SK-N-SH (cell line): ENCODE measurements around the gene COL4A3. TPM values are rescaled to one million over a fixed set of nuclear protein-coding genes. Genes with fewer than 3 reads are reported as not detected.

Experiments
- CTCF ChIA-PET: fragments of 300-600, 350-600 bp; formaldehyde crosslinking; extraction: SDS; loops from one replicate; lab custom pipeline; 2021; lab: Yijun Ruan, JAX
- POLR2A ChIA-PET: fragments of 350-600 bp; sonication (Branson Sonifier 250); formaldehyde crosslinking; extraction: SDS; loops from one replicate; lab custom pipeline; 2020; ENCODE audit warnings: antibody characterized with exemption, inconsistent platforms; lab: Yijun Ruan, JAX
- DNase-seq: peaks from one replicate; pipeline ENCODE4 v3.0.0; 2012
- H2AFZ ChIP-seq: fragments of 200-600 bp; sonication (generic); 2 replicates; pipeline ENCODE4 v1.8.1; 2016; ENCODE audit warnings: antibody characterized with exemption, mild to moderate bottlenecking, low read depth
- H3F3A ChIP-seq: fragments of 200-600 bp; sonication (generic); replicated peaks from 2 replicates; pipeline ENCODE3; 2016; ENCODE audit warnings: antibody characterized with exemption, mild to moderate bottlenecking; ENCODE audit not compliant: insufficient read depth
- H3K27ac ChIP-seq, 2 experiments: fragments of 200-500 bp in 1 of 2; fragments of 200-600 bp in 1 of 2; sonication (Bioruptor generic) in 1 of 2; sonication (generic), shearing (Covaris generic) in 1 of 2; 2 replicates each; pipeline versions ENCODE4 v1.5.1 to v1.6.1; 2014 to 2016; ENCODE audit warnings: low read depth in 2 of 2, inconsistent platforms in 1 of 2, low read length in 1 of 2, mild to moderate bottlenecking in 1 of 2, mixed read lengths in 1 of 2
- H3K27me3 ChIP-seq: fragments of 200-600 bp; sonication (generic), shearing (Covaris generic); 2 replicates; pipeline ENCODE4 v1.6.1; 2016; ENCODE audit warnings: mixed run types; ENCODE audit not compliant: insufficient read depth
- H3K36me3 ChIP-seq, 2 experiments: fragments of 200-500 bp in 1 of 2; fragments of 200-600 bp in 1 of 2; sonication (Bioruptor generic) in 1 of 2; sonication (generic) in 1 of 2; replicated peaks in 1 of 2; 2 replicates each; pipeline versions ENCODE3 to v1.5.1; 2014 to 2016; ENCODE audit warnings: low read length in 1 of 2, mild to moderate bottlenecking in 1 of 2; ENCODE audit not compliant: insufficient read depth in 2 of 2, control insufficient read depth in 1 of 2
- H3K4me1 ChIP-seq, 2 experiments: fragments of 200-500 bp in 1 of 2; fragments of 200-600 bp in 1 of 2; sonication (Bioruptor generic) in 1 of 2; sonication (generic), shearing (Covaris generic) in 1 of 2; 2 replicates each; pipeline versions ENCODE4 v1.5.1 to v1.6.1; 2014 to 2016; ENCODE audit warnings: low read depth in 1 of 2, low read length in 1 of 2, mixed run types in 1 of 2; ENCODE audit not compliant: insufficient read depth in 2 of 2, control insufficient read depth in 1 of 2
- H3K4me2 ChIP-seq: fragments of 200-600 bp; sonication (generic), shearing (Covaris generic); 2 replicates; pipeline ENCODE4 v1.6.1; 2017; ENCODE audit warnings: mixed run types
- H3K4me3 ChIP-seq, 2 experiments: fragments of 200-500 bp in 1 of 2; fragments of 200-600 bp in 1 of 2; sonication (Bioruptor generic) in 1 of 2; sonication (generic), shearing (Covaris generic) in 1 of 2; 2 replicates each; pipeline versions ENCODE4 v1.5.1 to v1.8.1; 2014 to 2016; ENCODE audit warnings: low read depth in 2 of 2, inconsistent platforms in 1 of 2, low read length in 1 of 2, mild to moderate bottlenecking in 1 of 2, mixed read lengths in 1 of 2, moderate library complexity in 1 of 2
- H3K79me2 ChIP-seq: fragments of 200-600 bp; sonication (generic); 2 replicates; pipeline ENCODE4 v1.8.1; 2017; ENCODE audit warnings: mild to moderate bottlenecking; ENCODE audit not compliant: insufficient read depth
- H3K9ac ChIP-seq: fragments of 200-600 bp; sonication (generic); 2 replicates; pipeline ENCODE4 v1.6.1; 2017; ENCODE audit warnings: mixed run types
- H3K9me2 ChIP-seq: fragments of 200-600 bp; sonication (generic); 2 replicates; pipeline ENCODE4 v1.6.1; 2017; ENCODE audit warnings: mixed run types
- H3K9me3 ChIP-seq: fragments of 200-600 bp; sonication (generic); 2 replicates; pipeline ENCODE4 v1.6.1; 2017; ENCODE audit warnings: mixed run types, mild to moderate bottlenecking, moderate library complexity
- H4K20me1 ChIP-seq: fragments of 200-600 bp; sonication (generic); 2 replicates; pipeline ENCODE4 v1.6.1; 2017; ENCODE audit warnings: mild to moderate bottlenecking, mixed run types; ENCODE audit not compliant: insufficient read depth
- CHD2 ChIP-seq: fragments of 150-350 bp; IDR thresholded peaks from 2 replicates; pipeline ENCODE4 v1.6.1; 2018; ENCODE audit warnings: low read length; ENCODE audit not compliant: partially characterized antibody
- EP300 ChIP-seq, 2 experiments: IDR thresholded peaks; 2 replicates each; pipeline versions ENCODE4 v1.4.0 to v1.6.1; 2012; ENCODE audit warnings: borderline replicate concordance in 1 of 2, low read depth in 1 of 2, low read length in 1 of 2
- FOSL2 ChIP-seq: IDR thresholded peaks from 2 replicates; pipeline ENCODE4 v1.4.0; 2012; ENCODE audit warnings: low read depth, mild to moderate bottlenecking, moderate library complexity, borderline replicate concordance
- FOXM1 ChIP-seq: IDR thresholded peaks from 2 replicates; pipeline ENCODE4 v1.4.0; 2012; ENCODE audit warnings: low read depth, mild to moderate bottlenecking
- GATA2 ChIP-seq: sonication (generic); formaldehyde crosslinking; IDR thresholded peaks from 2 replicates; pipeline ENCODE4 v1.5.0; 2020; ENCODE audit warnings: mild to moderate bottlenecking, missing genetic modification reagents
- JUND ChIP-seq: IDR thresholded peaks from 2 replicates; pipeline ENCODE4 v1.4.0; 2012
- MEF2A ChIP-seq: IDR thresholded peaks from 2 replicates; pipeline ENCODE4 v1.4.0; 2012; ENCODE audit warnings: low read depth, borderline replicate concordance
- NFIC ChIP-seq: IDR thresholded peaks from 2 replicates; pipeline ENCODE4 v1.4.0; 2012; ENCODE audit warnings: borderline replicate concordance
- NRF1 ChIP-seq: IDR thresholded peaks from 2 replicates; pipeline ENCODE4 v1.6.1; 2012; ENCODE audit warnings: low read depth, mild to moderate bottlenecking, low read length
- POLR2AphosphoS5 ChIP-seq: IDR thresholded peaks from 2 replicates; pipeline ENCODE4 v1.6.1; 2012; ENCODE audit warnings: low read depth, low read length
- RAD21 ChIP-seq: IDR thresholded peaks from 2 replicates; pipeline ENCODE4 v1.6.1; 2012; ENCODE audit warnings: mild to moderate bottlenecking, low read length
- RCOR1 ChIP-seq: fragments of 150-350 bp; IDR thresholded peaks from 2 replicates; pipeline ENCODE4 v1.6.1; 2017; ENCODE audit warnings: antibody characterized with exemption, low read length
- SMC3 ChIP-seq: IDR thresholded peaks from 2 replicates; pipeline ENCODE4 v1.6.1; 2012; ENCODE audit warnings: low read depth, low read length, improper control_type of control experiment
- TAF1 ChIP-seq: IDR thresholded peaks from 2 replicates; pipeline ENCODE4 v1.6.1; 2012; ENCODE audit warnings: low read depth, mild to moderate bottlenecking, low read length, moderate library complexity, borderline replicate concordance
- TCF12 ChIP-seq: IDR thresholded peaks from 2 replicates; pipeline ENCODE4 v1.4.0; 2012
- USF2 ChIP-seq: fragments of 150-350 bp; IDR thresholded peaks from 2 replicates; pipeline ENCODE4 v1.6.1; 2017; ENCODE audit warnings: antibody characterized with exemption, low read length, low read depth, borderline replicate concordance
- YY1 ChIP-seq: IDR thresholded peaks from 2 replicates; pipeline ENCODE4 v1.4.0; 2012; ENCODE audit warnings: low read depth, mild to moderate bottlenecking
- WGBS: methylation state at CpG from one replicate; pipeline ENCODE4 v1.1.6; 2017; ENCODE audit warnings: low lambda C conversion rate; 5-methylcytosine and 5-hydroxymethylcytosine counted together
- polyA plus RNA-seq, 3 experiments: library from polyadenylated mRNA; depleted of rRNA; stranded (reverse); fragments of >200 nt; gene quantifications; 2 replicates each; pipeline ENCODE4 v1.2.3, GENCODE V29; 2012
- TF ChIP-seq, protein P1 (sequence below): IDR thresholded peaks from 2 replicates; pipeline ENCODE4 v1.6.1; 2012; ENCODE audit warnings: mild to moderate bottlenecking, low read depth, low read length, moderate library complexity
- TF ChIP-seq, protein P2 (sequence below): IDR thresholded peaks from 2 replicates; pipeline ENCODE4; 2012
- TF ChIP-seq, protein P3 (sequence below): IDR thresholded peaks from 2 replicates; pipeline ENCODE4 v1.4.0; 2012; ENCODE audit warnings: low read depth, borderline replicate concordance
- TF ChIP-seq, protein P4 (sequence below): fragments of 150-350 bp; IDR thresholded peaks from 2 replicates; pipeline ENCODE4 v1.6.1; 2016; ENCODE audit warnings: mild to moderate bottlenecking, low read depth, low read length

The COL4A3 gene
- polyA plus RNA-seq, 1 of the 3 experiments (the other 2 are of a cell fraction), result not detected

GRCh38 chr2:227221120-227221519 lies 56.7 kb downstream of the COL4A3 start:
- ChIA-PET POLR2A (no interaction called here), CTCF (interaction anchor here (2.0 kb wide), 1 partner anchor 17 kb away, joined by 9 read pairs; no protein-coding TSS in a partner anchor)
- TF ChIP-seq FOSL2 (no peak), GATA2 (no peak), CHD2 (no peak), USF2 (no peak)
- TF ChIP-seq, protein P1, sequence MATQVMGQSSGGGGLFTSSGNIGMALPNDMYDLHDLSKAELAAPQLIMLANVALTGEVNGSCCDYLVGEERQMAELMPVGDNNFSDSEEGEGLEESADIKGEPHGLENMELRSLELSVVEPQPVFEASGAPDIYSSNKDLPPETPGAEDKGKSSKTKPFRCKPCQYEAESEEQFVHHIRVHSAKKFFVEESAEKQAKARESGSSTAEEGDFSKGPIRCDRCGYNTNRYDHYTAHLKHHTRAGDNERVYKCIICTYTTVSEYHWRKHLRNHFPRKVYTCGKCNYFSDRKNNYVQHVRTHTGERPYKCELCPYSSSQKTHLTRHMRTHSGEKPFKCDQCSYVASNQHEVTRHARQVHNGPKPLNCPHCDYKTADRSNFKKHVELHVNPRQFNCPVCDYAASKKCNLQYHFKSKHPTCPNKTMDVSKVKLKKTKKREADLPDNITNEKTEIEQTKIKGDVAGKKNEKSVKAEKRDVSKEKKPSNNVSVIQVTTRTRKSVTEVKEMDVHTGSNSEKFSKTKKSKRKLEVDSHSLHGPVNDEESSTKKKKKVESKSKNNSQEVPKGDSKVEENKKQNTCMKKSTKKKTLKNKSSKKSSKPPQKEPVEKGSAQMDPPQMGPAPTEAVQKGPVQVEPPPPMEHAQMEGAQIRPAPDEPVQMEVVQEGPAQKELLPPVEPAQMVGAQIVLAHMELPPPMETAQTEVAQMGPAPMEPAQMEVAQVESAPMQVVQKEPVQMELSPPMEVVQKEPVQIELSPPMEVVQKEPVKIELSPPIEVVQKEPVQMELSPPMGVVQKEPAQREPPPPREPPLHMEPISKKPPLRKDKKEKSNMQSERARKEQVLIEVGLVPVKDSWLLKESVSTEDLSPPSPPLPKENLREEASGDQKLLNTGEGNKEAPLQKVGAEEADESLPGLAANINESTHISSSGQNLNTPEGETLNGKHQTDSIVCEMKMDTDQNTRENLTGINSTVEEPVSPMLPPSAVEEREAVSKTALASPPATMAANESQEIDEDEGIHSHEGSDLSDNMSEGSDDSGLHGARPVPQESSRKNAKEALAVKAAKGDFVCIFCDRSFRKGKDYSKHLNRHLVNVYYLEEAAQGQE, result no peak
- TF ChIP-seq, protein P2, sequence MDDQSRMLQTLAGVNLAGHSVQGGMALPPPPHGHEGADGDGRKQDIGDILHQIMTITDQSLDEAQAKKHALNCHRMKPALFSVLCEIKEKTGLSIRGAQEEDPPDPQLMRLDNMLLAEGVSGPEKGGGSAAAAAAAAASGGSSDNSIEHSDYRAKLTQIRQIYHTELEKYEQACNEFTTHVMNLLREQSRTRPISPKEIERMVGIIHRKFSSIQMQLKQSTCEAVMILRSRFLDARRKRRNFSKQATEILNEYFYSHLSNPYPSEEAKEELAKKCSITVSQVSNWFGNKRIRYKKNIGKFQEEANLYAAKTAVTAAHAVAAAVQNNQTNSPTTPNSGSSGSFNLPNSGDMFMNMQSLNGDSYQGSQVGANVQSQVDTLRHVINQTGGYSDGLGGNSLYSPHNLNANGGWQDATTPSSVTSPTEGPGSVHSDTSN, result no peak

GRCh38 chr2:227222292-227222691 lies 57.9 kb downstream of the COL4A3 start:
- Histone ChIP-seq H3K9me3 (no peaks in the 10 kb centered on the region), H3K9me2 (no peaks in the 10 kb centered on the region), H3K4me3 (no peak overlapping the region), H3K4me2 (no peak overlapping the region), H3K27ac (no peak overlapping the region), H3F3A (no peaks in the 10 kb centered on the region), H3K36me3 (no peaks in the 10 kb centered on the region), H3K9ac (no peak overlapping the region), H4K20me1 (no peaks in the 10 kb centered on the region), H2AFZ (no peak overlapping the region), H3K27me3 (no peaks in the 10 kb centered on the region), H3K4me1 (no peaks in the 10 kb centered on the region), H3K79me2 (no peaks in the 10 kb centered on the region)
- ChIA-PET CTCF (interaction anchor here (1.1 kb wide), 1 partner anchor 16 kb away, joined by 9 read pairs; no protein-coding TSS in a partner anchor), POLR2A (no interaction called here)
- WGBS, result 49% methylated on average over 4 of the region's 4 CpGs
- DNase-seq, result no peak
- no peak for TF ChIP-seq CHD2
- TF ChIP-seq, protein P3, sequence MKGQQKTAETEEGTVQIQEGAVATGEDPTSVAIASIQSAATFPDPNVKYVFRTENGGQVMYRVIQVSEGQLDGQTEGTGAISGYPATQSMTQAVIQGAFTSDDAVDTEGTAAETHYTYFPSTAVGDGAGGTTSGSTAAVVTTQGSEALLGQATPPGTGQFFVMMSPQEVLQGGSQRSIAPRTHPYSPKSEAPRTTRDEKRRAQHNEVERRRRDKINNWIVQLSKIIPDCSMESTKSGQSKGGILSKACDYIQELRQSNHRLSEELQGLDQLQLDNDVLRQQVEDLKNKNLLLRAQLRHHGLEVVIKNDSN, result no peak
- TF ChIP-seq JUND, result no peak
- TF ChIP-seq YY1, result no peak
- no peak for TF ChIP-seq RCOR1
- no peak for TF ChIP-seq TCF12
- no peak for TF ChIP-seq EP300 (IDR thresholded peaks at IDR 0.05; ENCODE audit: borderline replicate concordance in 1 of 2, low read depth in 1 of 2, low read length in 1 of 2)
- no peak for TF ChIP-seq RAD21
- TF ChIP-seq MEF2A, result no peak
- no peak for TF ChIP-seq SMC3
- TF ChIP-seq TAF1, result no peak
- no peak for TF ChIP-seq FOXM1
- TF ChIP-seq, protein P2, result no peak
- no peak for TF ChIP-seq GATA2
- no peak for TF ChIP-seq POLR2AphosphoS5
- TF ChIP-seq NRF1, result no peak
- no peak for TF ChIP-seq NFIC
- TF ChIP-seq, protein P4, sequence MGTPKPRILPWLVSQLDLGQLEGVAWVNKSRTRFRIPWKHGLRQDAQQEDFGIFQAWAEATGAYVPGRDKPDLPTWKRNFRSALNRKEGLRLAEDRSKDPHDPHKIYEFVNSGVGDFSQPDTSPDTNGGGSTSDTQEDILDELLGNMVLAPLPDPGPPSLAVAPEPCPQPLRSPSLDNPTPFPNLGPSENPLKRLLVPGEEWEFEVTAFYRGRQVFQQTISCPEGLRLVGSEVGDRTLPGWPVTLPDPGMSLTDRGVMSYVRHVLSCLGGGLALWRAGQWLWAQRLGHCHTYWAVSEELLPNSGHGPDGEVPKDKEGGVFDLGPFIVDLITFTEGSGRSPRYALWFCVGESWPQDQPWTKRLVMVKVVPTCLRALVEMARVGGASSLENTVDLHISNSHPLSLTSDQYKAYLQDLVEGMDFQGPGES, result no peak

More at GRCh38 chr2:227221120-227221519, 56.7 kb downstream of the COL4A3 start:
- no peaks in the 10 kb centered on the region for H3K79me2 ChIP-seq
- whole genome bisulfite sequencing, result 3% methylated on average over 1 of the region's 1 CpG
- no peaks in the 10 kb centered on the region for H3K4me1 ChIP-seq
- no peaks in the 10 kb centered on the region for H4K20me1 ChIP-seq
- H3K27ac ChIP-seq, result no peak overlapping the region
- no peak for DNase-seq
- no peak overlapping the region for H2AFZ ChIP-seq
- H3K27me3 ChIP-seq, result no peaks in the 10 kb centered on the region
- H3K9me3 ChIP-seq, result no peaks in the 10 kb centered on the region
- no peaks in the 10 kb centered on the region for H3K9me2 ChIP-seq
- no peaks in the 10 kb centered on the region for H3F3A ChIP-seq
- H3K36me3 ChIP-seq, result no peaks in the 10 kb centered on the region
- no peak overlapping the region for H3K9ac ChIP-seq
- H3K4me3 ChIP-seq, result no peak overlapping the region
- no peak overlapping the region for H3K4me2 ChIP-seq
